GDM1 (cell line): ENCODE measurements around the gene MEGF11.
"Not testable (repeated sequence)": the region's sequence is repeated elsewhere in the genome, so short reads cannot be mapped to it uniquely, and the experiment has no call there.

Experiments used
- DNase-seq: peaks from one replicate; lab custom pipeline; 2025; lab: John Stamatoyannopoulos, UW

Gene MEGF11

GRCh38 chr15:65881766-65882434 is 371.6 kb downstream of the MEGF11 start:
- no peak for DNase-seq

GRCh38 chr15:65877749-65878148 is 375.8 kb downstream of the MEGF11 start:
- DNase-seq, result no peak

- DNase-seq, result no peak
Observed at GRCh38 chr15:65875458-65875857, 378.1 kb downstream of the MEGF11 start.

- no peak for DNase-seq
Observed at GRCh38 chr15:65873256-65873655, 380.3 kb downstream of the MEGF11 start.

- not testable (repeated sequence) for DNase-seq
Observed at GRCh38 chr15:65872596-65872995, 381.0 kb downstream of the MEGF11 start.

- DNase-seq, result not testable (repeated sequence)
Observed at GRCh38 chr15:65871886-65872285, 381.7 kb downstream of the MEGF11 start.

GRCh38 chr15:65870889-65871533 is 382.5 kb downstream of the MEGF11 start:
- no peak for DNase-seq

- DNase-seq, result peak; percentile 30
Observed at GRCh38 chr15:65869954-65870871, 383.3 kb downstream of the MEGF11 start.

- DNase-seq, result peak; percentile 92
Observed at GRCh38 chr15:65869126-65869953, 384.2 kb downstream of the MEGF11 start, which contains the start of gene RAB11A. Gene RAB11A, plus strand, starts transcription at chr15:65869491. Its CDS starts 95 bp downstream, at chr15:65869586.

- no peak for DNase-seq
Observed at GRCh38 chr15:65868546-65869125, 384.9 kb downstream of the MEGF11 start.

- DNase-seq, result not testable (repeated sequence)
Observed at GRCh38 chr15:65867933-65868332, 385.6 kb downstream of the MEGF11 start.

- DNase-seq, result no peak
Observed at GRCh38 chr15:65867244-65867643, 386.3 kb downstream of the MEGF11 start.

GRCh38 chr15:65863106-65863505 is 390.4 kb downstream of the MEGF11 start:
- no peak for DNase-seq

GRCh38 chr15:65862682-65863081 is 390.9 kb downstream of the MEGF11 start:
- peak; percentile 54 for DNase-seq

- DNase-seq, result no peak
Observed at GRCh38 chr15:65857718-65858402, 395.7 kb downstream of the MEGF11 start.

GRCh38 chr15:65856821-65857455 is 396.6 kb downstream of the MEGF11 start:
- DNase-seq, result peak; percentile 46

GRCh38 chr15:65851981-65852380 is 401.6 kb downstream of the MEGF11 start:
- no peak for DNase-seq

- no peak for DNase-seq
Observed at GRCh38 chr15:65847989-65848388, 405.6 kb downstream of the MEGF11 start.

GRCh38 chr15:65845826-65846519 is 407.6 kb downstream of the MEGF11 start:
- DNase-seq, result no peak
